ENCODE data around the gene SIGLEC11. TPM values are rescaled to one million over a fixed set of nuclear protein-coding genes. Genes with fewer than 3 reads are reported as not detected.

Gene SIGLEC11
- total RNA-seq, 2 experiments from 2014 or later = not detected

DNA sequence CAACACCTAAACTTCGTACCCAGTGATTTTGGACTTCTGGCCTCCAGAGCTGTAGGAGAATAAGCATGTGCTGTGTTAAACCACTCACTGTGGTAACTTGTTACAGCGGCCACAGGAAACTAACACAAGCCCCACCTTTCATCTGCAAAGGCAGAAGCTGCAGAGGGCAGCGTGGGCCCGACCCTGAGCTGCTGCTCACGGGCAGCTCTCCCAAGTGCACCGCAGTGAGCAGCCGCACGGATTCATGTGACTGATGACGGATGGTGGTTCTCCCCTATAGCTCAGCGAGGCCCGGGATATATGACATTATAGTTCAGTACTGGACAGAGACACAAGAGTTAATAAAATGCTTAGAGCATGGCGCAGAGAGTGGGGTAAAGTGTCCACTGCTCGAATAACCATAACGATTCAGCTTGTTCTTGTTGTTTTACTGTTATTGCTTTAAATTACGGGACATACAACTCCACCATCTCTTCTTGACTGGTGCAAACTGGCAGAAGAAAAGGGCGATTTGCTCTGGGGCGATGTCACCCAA is 42.3 kb upstream of the SIGLEC11 start:
- no TSS peak for BruUV-seq (replicated peaks)
- CTCF ChIA-PET (ENCODE audit: unreplicated experiment) = no interaction called here
- no peaks in the 10 kb centered on the region for H3K79me2 ChIP-seq (ENCODE audit: insufficient read depth, low read depth, low read length)
- TF ChIP-seq EZH2phosphoT487 (IDR thresholded peaks at IDR 0.05; ENCODE audit: borderline replicate concordance, low read depth, low read length) = no peak
- TF ChIP-seq, protein P1, sequence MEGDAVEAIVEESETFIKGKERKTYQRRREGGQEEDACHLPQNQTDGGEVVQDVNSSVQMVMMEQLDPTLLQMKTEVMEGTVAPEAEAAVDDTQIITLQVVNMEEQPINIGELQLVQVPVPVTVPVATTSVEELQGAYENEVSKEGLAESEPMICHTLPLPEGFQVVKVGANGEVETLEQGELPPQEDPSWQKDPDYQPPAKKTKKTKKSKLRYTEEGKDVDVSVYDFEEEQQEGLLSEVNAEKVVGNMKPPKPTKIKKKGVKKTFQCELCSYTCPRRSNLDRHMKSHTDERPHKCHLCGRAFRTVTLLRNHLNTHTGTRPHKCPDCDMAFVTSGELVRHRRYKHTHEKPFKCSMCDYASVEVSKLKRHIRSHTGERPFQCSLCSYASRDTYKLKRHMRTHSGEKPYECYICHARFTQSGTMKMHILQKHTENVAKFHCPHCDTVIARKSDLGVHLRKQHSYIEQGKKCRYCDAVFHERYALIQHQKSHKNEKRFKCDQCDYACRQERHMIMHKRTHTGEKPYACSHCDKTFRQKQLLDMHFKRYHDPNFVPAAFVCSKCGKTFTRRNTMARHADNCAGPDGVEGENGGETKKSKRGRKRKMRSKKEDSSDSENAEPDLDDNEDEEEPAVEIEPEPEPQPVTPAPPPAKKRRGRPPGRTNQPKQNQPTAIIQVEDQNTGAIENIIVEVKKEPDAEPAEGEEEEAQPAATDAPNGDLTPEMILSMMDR (conservative IDR thresholded peaks at IDR 0.05; ENCODE audit: low read length) = no peak
- H2AFZ ChIP-seq (ENCODE audit: low read length) = no peak overlapping the region
- intact Hi-C loops (cut with micrococcal nuclease; ENCODE audit: unreplicated experiment) = no loop called here
- no peaks in the 10 kb centered on the region for H3K4me1 ChIP-seq (ENCODE audit: insufficient read depth, low read length, poor library complexity, severe bottlenecking)
- H3K36me3 ChIP-seq (ENCODE audit: insufficient read depth, low read length) = peaks cover 65% of the 10 kb centered on the region
- H4K20me1 ChIP-seq (ENCODE audit: insufficient read depth, low read length) = no peaks in the 10 kb centered on the region
- DNase-seq (ENCODE audit: low spot score) = no peak
- no peak overlapping the region for H3K4me2 ChIP-seq (ENCODE audit: low read length)
- no peak overlapping the region for H3K27ac ChIP-seq (ENCODE audit: low read depth, low read length, poor library complexity, severe bottlenecking)
- no peaks in the 10 kb centered on the region for H3K9me3 ChIP-seq (ENCODE audit: low read length)
- H3K4me3 ChIP-seq (ENCODE audit: low read depth, low read length, poor library complexity, severe bottlenecking) = no peak overlapping the region
- POLR2A ChIA-PET = no interaction called here
- no peaks in the 10 kb centered on the region for H3K9me2 ChIP-seq (ENCODE audit: insufficient read depth, low read length)

GRCh38 chr19:50002386-50002960 is 41.5 kb upstream of the SIGLEC11 start:
- H2AFZ ChIP-seq (ENCODE audit: low read length) = no peak overlapping the region
- no peaks in the 10 kb centered on the region for H3K79me2 ChIP-seq (ENCODE audit: insufficient read depth, low read depth, low read length)
- TF ChIP-seq, protein P1 (conservative IDR thresholded peaks at IDR 0.05; ENCODE audit: low read length) = no peak
- no peak for TF ChIP-seq EZH2phosphoT487 (IDR thresholded peaks at IDR 0.05; ENCODE audit: borderline replicate concordance, low read depth, low read length)
- no peaks in the 10 kb centered on the region for H3K4me1 ChIP-seq (ENCODE audit: insufficient read depth, low read length, poor library complexity, severe bottlenecking)
- no peak overlapping the region for H3K27ac ChIP-seq (ENCODE audit: low read depth, low read length, poor library complexity, severe bottlenecking)
- H3K4me3 ChIP-seq (ENCODE audit: low read depth, low read length, poor library complexity, severe bottlenecking) = no peak overlapping the region
- BruUV-seq (replicated peaks) = no TSS peak
- intact Hi-C loops (cut with micrococcal nuclease; ENCODE audit: unreplicated experiment) = no loop called here
- ChIA-PET CTCF (ENCODE audit: unreplicated experiment) (no interaction called here), POLR2A (no interaction called here)
- H3K36me3 ChIP-seq (ENCODE audit: insufficient read depth, low read length) = peaks cover 65% of the 10 kb centered on the region
- H3K9me2 ChIP-seq (ENCODE audit: insufficient read depth, low read length) = no peaks in the 10 kb centered on the region
- no peak overlapping the region for H3K4me2 ChIP-seq (ENCODE audit: low read length)
- no peaks in the 10 kb centered on the region for H3K9me3 ChIP-seq (ENCODE audit: low read length)
- H4K20me1 ChIP-seq (ENCODE audit: insufficient read depth, low read length) = no peaks in the 10 kb centered on the region
- DNase-seq (ENCODE audit: low spot score) = no peak

GRCh38 chr19:50001775-50002174 is 40.8 kb upstream of the SIGLEC11 start:
- Histone ChIP-seq H4K20me1 (ENCODE audit: insufficient read depth, low read length) (no peaks in the 10 kb centered on the region), H3K36me3 (ENCODE audit: insufficient read depth, low read length) (peaks cover 64% of the 10 kb centered on the region), H3K9me2 (ENCODE audit: insufficient read depth, low read length) (no peaks in the 10 kb centered on the region), H3K4me2 (ENCODE audit: low read length) (no peak overlapping the region), H3K4me3 (ENCODE audit: low read depth, low read length, poor library complexity, severe bottlenecking) (no peak overlapping the region), H3K9me3 (ENCODE audit: low read length) (no peaks in the 10 kb centered on the region), H2AFZ (ENCODE audit: low read length) (no peak overlapping the region), H3K79me2 (ENCODE audit: insufficient read depth, low read depth, low read length) (no peaks in the 10 kb centered on the region), H3K27ac (ENCODE audit: low read depth, low read length, poor library complexity, severe bottlenecking) (no peak overlapping the region), H3K4me1 (ENCODE audit: insufficient read depth, low read length, poor library complexity, severe bottlenecking) (no peaks in the 10 kb centered on the region)
- intact Hi-C loops (cut with micrococcal nuclease; ENCODE audit: unreplicated experiment) = no loop called here
- TF ChIP-seq EZH2phosphoT487 (IDR thresholded peaks at IDR 0.05; ENCODE audit: borderline replicate concordance, low read depth, low read length) = no peak
- TF ChIP-seq, protein P1 (conservative IDR thresholded peaks at IDR 0.05; ENCODE audit: low read length) = no peak
- BruUV-seq (replicated peaks) = no TSS peak
- POLR2A ChIA-PET = no interaction called here
- CTCF ChIA-PET (ENCODE audit: unreplicated experiment) = no interaction called here
- no peak for DNase-seq (ENCODE audit: low spot score)

Data from OCI-LY7 (cell line).